HEK293T (cell line): ENCODE results near the gene CHMP1A.

Experiments
- ARNT ChIP-seq: fragments of 450-650 bp; IDR thresholded peaks from 2 replicates; pipeline ENCODE4 v1.6.1; 2017; ENCODE audit warnings: mild to moderate bottlenecking
- BHLHE40 ChIP-seq: fragments of 450-650 bp; IDR thresholded peaks from 2 replicates; pipeline ENCODE4 v1.6.1; 2016; ENCODE audit warnings: mild to moderate bottlenecking, moderate library complexity, borderline replicate concordance
- CTBP1 ChIP-seq: fragments of 450-650 bp; IDR thresholded peaks from 2 replicates; pipeline ENCODE4 v1.6.1; 2016; ENCODE audit warnings: borderline replicate concordance
- FOXA1 ChIP-seq: fragments of 450-650 bp; IDR thresholded peaks from 2 replicates; pipeline ENCODE4 v1.6.1; 2016; ENCODE audit warnings: mild to moderate bottlenecking
- FOXK2 ChIP-seq: fragments of 450-650 bp; IDR thresholded peaks from 2 replicates; pipeline ENCODE4 v1.6.1; 2016; ENCODE audit warnings: mild to moderate bottlenecking
- FOXM1 ChIP-seq: fragments of 450-650 bp; IDR thresholded peaks from 2 replicates; pipeline ENCODE4 v1.6.1; 2017; ENCODE audit warnings: mild to moderate bottlenecking, borderline replicate concordance
- HDGF ChIP-seq: fragments of 450-650 bp; IDR thresholded peaks from 2 replicates; pipeline ENCODE4 v1.6.1; 2017; ENCODE audit warnings: antibody characterized with exemption, borderline replicate concordance
- LEF1 ChIP-seq: fragments of 450-650 bp; IDR thresholded peaks from 2 replicates; pipeline ENCODE4 v1.6.1; 2017; ENCODE audit warnings: mild to moderate bottlenecking, borderline replicate concordance
- NFRKB ChIP-seq: fragments of 450-650 bp; IDR thresholded peaks from 2 replicates; pipeline ENCODE4 v1.6.1; 2016; ENCODE audit warnings: mild to moderate bottlenecking, moderate library complexity
- PKNOX1 ChIP-seq: fragments of 450-650 bp; IDR thresholded peaks from 2 replicates; pipeline ENCODE4 v1.6.1; 2016
- SP1 ChIP-seq: fragments of 450-650 bp; IDR thresholded peaks from 2 replicates; pipeline ENCODE4 v1.6.1; 2017
- SUZ12 ChIP-seq: fragments of 450-650 bp; IDR thresholded peaks from 2 replicates; pipeline ENCODE4 v1.6.1; 2016; ENCODE audit warnings: mild to moderate bottlenecking
- TARDBP ChIP-seq: fragments of 450-650 bp; IDR thresholded peaks from 2 replicates; pipeline ENCODE4 v1.6.1; 2016
- ZNF384 ChIP-seq: fragments of 450-650 bp; IDR thresholded peaks from 2 replicates; pipeline ENCODE4 v1.6.1; 2016

- TF ChIP-seq FOXK2 (no peak), SP1 (no peak), NFRKB (no peak), BHLHE40 (no peak), LEF1 (no peak), HDGF (no peak), TARDBP (no peak), FOXM1 (no peak), ZNF384 (no peak), CTBP1 (no peak), FOXA1 (no peak), PKNOX1 (no peak), SUZ12 (no peak), ARNT (no peak)
These were observed 44.1 kb downstream of the CHMP1A start, which contains the start of gene DPEP1 for GRCh38 chr16:89613231-89613953.
